ENCODE results near the gene GABRD. TPM values are rescaled to one million over a fixed set of nuclear protein-coding genes. Genes with fewer than 3 reads are reported as not detected.

Gene GABRD
- total RNA-seq, 1 experiment from 2014 or later = 15.6 TPM

DNA sequence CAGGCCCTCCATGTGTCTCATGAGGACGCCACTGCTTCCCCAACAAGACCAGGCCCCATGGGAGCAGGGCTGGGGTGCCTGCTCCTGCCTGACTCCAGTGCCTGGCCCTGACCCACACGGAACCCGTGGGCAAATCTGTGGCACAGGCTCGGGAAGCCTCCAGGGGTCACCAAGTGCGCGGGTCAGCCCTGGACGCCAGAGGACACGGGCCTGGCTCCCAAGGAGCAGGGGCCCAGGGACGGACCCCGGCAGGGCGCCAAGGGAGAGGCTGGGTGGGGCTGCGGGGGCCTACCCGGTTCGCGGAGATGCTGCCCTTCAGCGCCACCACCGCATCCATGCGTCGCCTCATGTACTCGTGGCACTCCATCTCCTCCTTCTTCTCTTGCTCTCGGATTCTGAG is 47.5 kb upstream of the GABRD start (continued):
- no peak for TF ChIP-seq SIN3A (IDR thresholded peaks at IDR 0.05; ENCODE audit: low read depth)
- TF ChIP-seq POLR2AphosphoS5 (IDR thresholded peaks at IDR 0.05; ENCODE audit: low read depth, low read length) = no peak
- no peak for TF ChIP-seq TCF7L2 (IDR thresholded peaks at IDR 0.05; ENCODE audit: borderline replicate concordance, extremely low read depth, insufficient read depth, insufficient read length)

DNA sequence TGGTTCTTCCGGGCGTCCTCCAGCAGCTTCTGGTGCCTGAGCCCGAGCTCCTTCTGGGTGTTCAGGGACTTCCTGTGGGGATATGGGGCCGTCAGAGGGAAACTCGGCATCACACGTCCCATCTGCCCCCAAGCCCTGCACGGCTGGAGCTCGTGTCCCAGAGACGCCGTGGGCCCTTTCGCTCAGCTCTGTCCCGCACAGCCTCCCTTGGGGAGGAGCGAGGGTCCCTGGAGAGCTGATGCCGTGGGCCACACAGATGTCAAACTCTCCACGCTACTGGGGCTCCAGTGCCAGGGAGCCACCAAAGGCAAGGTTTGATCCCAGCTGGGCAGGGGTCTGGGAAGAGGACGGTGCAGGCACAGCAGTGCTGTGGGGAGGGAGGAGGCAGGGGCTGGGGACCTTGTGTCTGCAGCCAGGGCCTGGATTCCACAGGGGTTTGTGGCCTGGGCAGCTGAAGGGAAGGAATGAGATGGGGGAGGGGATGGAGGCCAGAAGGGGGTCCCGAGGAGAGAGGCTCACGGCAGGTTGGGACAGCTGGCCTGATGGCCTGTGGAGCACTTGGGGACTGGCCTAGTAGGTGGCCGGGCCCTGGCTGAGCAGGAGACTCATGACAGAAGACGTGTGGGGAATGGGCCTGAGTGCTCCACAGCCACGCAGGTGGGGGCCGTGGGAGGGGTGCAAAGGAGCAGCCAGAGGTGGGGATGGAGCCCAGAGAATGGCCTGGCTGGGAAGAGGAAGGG is 46.0 kb upstream of the GABRD start:
- Histone ChIP-seq H4K20me1 (ENCODE audit: insufficient read depth) (no peaks in the 10 kb centered on the region), H3K4me3 (replicated peaks in 1 of 2; ENCODE audit: low read depth in 1 of 2, low read length in 2 of 2) (no peak overlapping the region), H3K9ac (ENCODE audit: low read length) (no peak overlapping the region), H3K9me3 (ENCODE audit: control insufficient read depth in 1 of 2, insufficient read depth in 1 of 2, low read depth in 1 of 2, low read length in 2 of 2) (no peaks in the 10 kb centered on the region; a peak in 1 of 4 replicates), H2AFZ (ENCODE audit: low read depth, low read length, poor library complexity, severe bottlenecking) (no peak overlapping the region), H3K4me2 (ENCODE audit: low read length) (no peak overlapping the region), H3K27ac (ENCODE audit: low read depth, low read length) (no peak overlapping the region), H3K36me3 (ENCODE audit: control insufficient read depth in 1 of 2, insufficient read depth in 2 of 2, low read length in 2 of 2) (no peaks in the 10 kb centered on the region), H3K9me2 (ENCODE audit: insufficient read depth) (no peaks in the 10 kb centered on the region), H3K79me2 (ENCODE audit: insufficient read depth, low read length) (no peaks in the 10 kb centered on the region), H3K27me3 (ENCODE audit: insufficient read depth, low read length) (no peaks in the 10 kb centered on the region), H3K4me1 (ENCODE audit: control insufficient read depth in 1 of 2, insufficient read depth in 2 of 2, low read length in 2 of 2) (peaks cover 12 to 39% of the 10 kb centered on the region in 2 experiments)
- BruUV-seq (replicated peaks) = no TSS peak
- intact Hi-C loops (cut with micrococcal nuclease) = no loop called here
- ChIA-PET RAD21 (ENCODE audit: low non-redundant PET in 1 of 2, low total read pairs in 2 of 2, uncharacterized antibody in 2 of 2, unreplicated experiment in 2 of 2) (no interaction called here), CTCF (no interaction called here), POLR2A (no interaction called here)
- ATAC-seq (no peak), DNase-seq (ENCODE audit: low read depth, low spot score) (no peak)
- TF ChIP-seq, protein P1, sequence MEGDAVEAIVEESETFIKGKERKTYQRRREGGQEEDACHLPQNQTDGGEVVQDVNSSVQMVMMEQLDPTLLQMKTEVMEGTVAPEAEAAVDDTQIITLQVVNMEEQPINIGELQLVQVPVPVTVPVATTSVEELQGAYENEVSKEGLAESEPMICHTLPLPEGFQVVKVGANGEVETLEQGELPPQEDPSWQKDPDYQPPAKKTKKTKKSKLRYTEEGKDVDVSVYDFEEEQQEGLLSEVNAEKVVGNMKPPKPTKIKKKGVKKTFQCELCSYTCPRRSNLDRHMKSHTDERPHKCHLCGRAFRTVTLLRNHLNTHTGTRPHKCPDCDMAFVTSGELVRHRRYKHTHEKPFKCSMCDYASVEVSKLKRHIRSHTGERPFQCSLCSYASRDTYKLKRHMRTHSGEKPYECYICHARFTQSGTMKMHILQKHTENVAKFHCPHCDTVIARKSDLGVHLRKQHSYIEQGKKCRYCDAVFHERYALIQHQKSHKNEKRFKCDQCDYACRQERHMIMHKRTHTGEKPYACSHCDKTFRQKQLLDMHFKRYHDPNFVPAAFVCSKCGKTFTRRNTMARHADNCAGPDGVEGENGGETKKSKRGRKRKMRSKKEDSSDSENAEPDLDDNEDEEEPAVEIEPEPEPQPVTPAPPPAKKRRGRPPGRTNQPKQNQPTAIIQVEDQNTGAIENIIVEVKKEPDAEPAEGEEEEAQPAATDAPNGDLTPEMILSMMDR (IDR thresholded peaks at IDR 0.05 in 2 of 3, conservative IDR thresholded peaks at IDR 0.05 in 1 of 3; ENCODE audit: borderline replicate concordance in 1 of 3, insufficient read depth in 1 of 3, low read depth in 2 of 3, low read length in 2 of 3) = no peak
- TF ChIP-seq, protein P2, sequence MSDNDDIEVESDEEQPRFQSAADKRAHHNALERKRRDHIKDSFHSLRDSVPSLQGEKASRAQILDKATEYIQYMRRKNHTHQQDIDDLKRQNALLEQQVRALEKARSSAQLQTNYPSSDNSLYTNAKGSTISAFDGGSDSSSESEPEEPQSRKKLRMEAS (IDR thresholded peaks at IDR 0.05) = no peak
- no peak for TF ChIP-seq SP1 (IDR thresholded peaks at IDR 0.05; ENCODE audit: low read depth)
- no peak for TF ChIP-seq CEBPB (IDR thresholded peaks at IDR 0.05; ENCODE audit: low read depth)
- no peak for TF ChIP-seq POLR2A (IDR thresholded peaks at IDR 0.05; ENCODE audit: borderline replicate concordance, extremely low read depth, insufficient read depth, insufficient read length)
- no peak for TF ChIP-seq SRF (IDR thresholded peaks at IDR 0.05; ENCODE audit: low read depth)
- TF ChIP-seq, protein P3, sequence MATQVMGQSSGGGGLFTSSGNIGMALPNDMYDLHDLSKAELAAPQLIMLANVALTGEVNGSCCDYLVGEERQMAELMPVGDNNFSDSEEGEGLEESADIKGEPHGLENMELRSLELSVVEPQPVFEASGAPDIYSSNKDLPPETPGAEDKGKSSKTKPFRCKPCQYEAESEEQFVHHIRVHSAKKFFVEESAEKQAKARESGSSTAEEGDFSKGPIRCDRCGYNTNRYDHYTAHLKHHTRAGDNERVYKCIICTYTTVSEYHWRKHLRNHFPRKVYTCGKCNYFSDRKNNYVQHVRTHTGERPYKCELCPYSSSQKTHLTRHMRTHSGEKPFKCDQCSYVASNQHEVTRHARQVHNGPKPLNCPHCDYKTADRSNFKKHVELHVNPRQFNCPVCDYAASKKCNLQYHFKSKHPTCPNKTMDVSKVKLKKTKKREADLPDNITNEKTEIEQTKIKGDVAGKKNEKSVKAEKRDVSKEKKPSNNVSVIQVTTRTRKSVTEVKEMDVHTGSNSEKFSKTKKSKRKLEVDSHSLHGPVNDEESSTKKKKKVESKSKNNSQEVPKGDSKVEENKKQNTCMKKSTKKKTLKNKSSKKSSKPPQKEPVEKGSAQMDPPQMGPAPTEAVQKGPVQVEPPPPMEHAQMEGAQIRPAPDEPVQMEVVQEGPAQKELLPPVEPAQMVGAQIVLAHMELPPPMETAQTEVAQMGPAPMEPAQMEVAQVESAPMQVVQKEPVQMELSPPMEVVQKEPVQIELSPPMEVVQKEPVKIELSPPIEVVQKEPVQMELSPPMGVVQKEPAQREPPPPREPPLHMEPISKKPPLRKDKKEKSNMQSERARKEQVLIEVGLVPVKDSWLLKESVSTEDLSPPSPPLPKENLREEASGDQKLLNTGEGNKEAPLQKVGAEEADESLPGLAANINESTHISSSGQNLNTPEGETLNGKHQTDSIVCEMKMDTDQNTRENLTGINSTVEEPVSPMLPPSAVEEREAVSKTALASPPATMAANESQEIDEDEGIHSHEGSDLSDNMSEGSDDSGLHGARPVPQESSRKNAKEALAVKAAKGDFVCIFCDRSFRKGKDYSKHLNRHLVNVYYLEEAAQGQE (IDR thresholded peaks at IDR 0.05; ENCODE audit: low read depth) = no peak
- TF ChIP-seq, protein P4, sequence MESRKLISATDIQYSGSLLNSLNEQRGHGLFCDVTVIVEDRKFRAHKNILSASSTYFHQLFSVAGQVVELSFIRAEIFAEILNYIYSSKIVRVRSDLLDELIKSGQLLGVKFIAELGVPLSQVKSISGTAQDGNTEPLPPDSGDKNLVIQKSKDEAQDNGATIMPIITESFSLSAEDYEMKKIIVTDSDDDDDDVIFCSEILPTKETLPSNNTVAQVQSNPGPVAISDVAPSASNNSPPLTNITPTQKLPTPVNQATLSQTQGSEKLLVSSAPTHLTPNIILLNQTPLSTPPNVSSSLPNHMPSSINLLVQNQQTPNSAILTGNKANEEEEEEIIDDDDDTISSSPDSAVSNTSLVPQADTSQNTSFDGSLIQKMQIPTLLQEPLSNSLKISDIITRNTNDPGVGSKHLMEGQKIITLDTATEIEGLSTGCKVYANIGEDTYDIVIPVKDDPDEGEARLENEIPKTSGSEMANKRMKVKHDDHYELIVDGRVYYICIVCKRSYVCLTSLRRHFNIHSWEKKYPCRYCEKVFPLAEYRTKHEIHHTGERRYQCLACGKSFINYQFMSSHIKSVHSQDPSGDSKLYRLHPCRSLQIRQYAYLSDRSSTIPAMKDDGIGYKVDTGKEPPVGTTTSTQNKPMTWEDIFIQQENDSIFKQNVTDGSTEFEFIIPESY (IDR thresholded peaks at IDR 0.05; ENCODE audit: extremely low read depth, insufficient replicate concordance, low read length) = no peak
- no peak for TF ChIP-seq FOSL1 (IDR thresholded peaks at IDR 0.05; ENCODE audit: low read depth)
- TF ChIP-seq YY1 (IDR thresholded peaks at IDR 0.05; ENCODE audit: extremely low read depth, insufficient replicate concordance, low read depth, low read length) = no peak
- TF ChIP-seq CBX3 (IDR thresholded peaks at IDR 0.05; ENCODE audit: low read depth) = no peak
- TF ChIP-seq RAD21 (IDR thresholded peaks at IDR 0.05; ENCODE audit: low read depth) = no peak
- no peak for TF ChIP-seq ZFX (IDR thresholded peaks at IDR 0.05)
- no peak for TF ChIP-seq ZNF274 (IDR thresholded peaks at IDR 0.05; ENCODE audit: low read depth, low read length)
- TF ChIP-seq TCF7L2 (IDR thresholded peaks at IDR 0.05; ENCODE audit: borderline replicate concordance, extremely low read depth, insufficient read depth, insufficient read length) = no peak
- no peak for TF ChIP-seq EZH2phosphoT487 (IDR thresholded peaks at IDR 0.05; ENCODE audit: borderline replicate concordance)
